ENCODE data around the gene AOX1.
"Not testable (repeated sequence)": the region's sequence is repeated elsewhere in the genome, so short reads cannot be mapped to it uniquely, and the experiment has no call there.

The AOX1 gene

GRCh38 chr2:200585730-200586643, at the start of gene AOX1:
Gene AOX1 (plus strand): TSS chr2:200586014. CDS start chr2:200586109, 95 bp downstream.
- DNase-seq = peak; percentile 63

- DNase-seq = no peak
Measured at GRCh38 chr2:200538139-200538538, 47.7 kb upstream of the AOX1 start.

- no peak for DNase-seq
Measured at GRCh38 chr2:200540793-200541192, 45.0 kb upstream of the AOX1 start.

GRCh38 chr2:200566596-200566995, 19.2 kb upstream of the AOX1 start:
- DNase-seq = not testable (repeated sequence)

GRCh38 chr2:200567932-200568331, 17.9 kb upstream of the AOX1 start:
- DNase-seq = no peak

GRCh38 chr2:200575957-200576356, 9.9 kb upstream of the AOX1 start:
- peak; percentile 58 for DNase-seq

GRCh38 chr2:200577027-200577426, 8.8 kb upstream of the AOX1 start:
- DNase-seq = peak; percentile 52

GRCh38 chr2:200578778-200579177, 7.0 kb upstream of the AOX1 start:
- peak; percentile 58 for DNase-seq

GRCh38 chr2:200584639-200585038, 1.2 kb upstream of the AOX1 start:
- DNase-seq = no peak

- DNase-seq = no peak
Measured at GRCh38 chr2:200585340-200585729, 479 bp upstream of the AOX1 start.

- no peak for DNase-seq
Measured at GRCh38 chr2:200586644-200586975, 796 bp downstream of the AOX1 start.

- no peak for DNase-seq
Measured at GRCh38 chr2:200587007-200587616, 1.3 kb downstream of the AOX1 start.

- DNase-seq = no peak
Measured at GRCh38 chr2:200588076-200588678, 2.4 kb downstream of the AOX1 start.

GRCh38 chr2:200590090-200590489, 4.3 kb downstream of the AOX1 start:
- no peak for DNase-seq

GRCh38 chr2:200591308-200591707, 5.5 kb downstream of the AOX1 start:
- no peak for DNase-seq

GRCh38 chr2:200592406-200593075, 6.7 kb downstream of the AOX1 start:
- DNase-seq = peak; percentile 74

- DNase-seq = no peak
Measured at GRCh38 chr2:200593905-200594304, 8.1 kb downstream of the AOX1 start.

GRCh38 chr2:200595913-200596312, 10.1 kb downstream of the AOX1 start:
- no peak for DNase-seq

GRCh38 chr2:200596774-200597570, 11.2 kb downstream of the AOX1 start:
- DNase-seq = no peak

- peak; percentile 14 for DNase-seq
Measured at GRCh38 chr2:200599206-200599605, 13.4 kb downstream of the AOX1 start.

- DNase-seq = no peak
Measured at GRCh38 chr2:200600549-200601225, 14.9 kb downstream of the AOX1 start.

GRCh38 chr2:200602584-200602983, 16.8 kb downstream of the AOX1 start:
- DNase-seq = no peak
